Muscle layer of colon (tissue), 2 donors: ENCODE measurements around the gene ANO2.

Experiments used
- H3K27ac ChIP-seq: one replicate; pipeline ENCODE4 v1.7.0; 2013; ENCODE audit warnings: low read depth, mild to moderate bottlenecking, low read length, moderate library complexity
- H3K27me3 ChIP-seq, 2 donors: one replicate each; pipeline ENCODE4 v1.7.0; 2013; ENCODE audit warnings: low read length in 2 of 2, mild to moderate bottlenecking in 2 of 2; ENCODE audit not compliant: insufficient read depth in 2 of 2, control insufficient read depth in 1 of 2
- H3K36me3 ChIP-seq: one replicate; pipeline ENCODE4 v1.7.0; 2013; ENCODE audit warnings: mild to moderate bottlenecking, low read length; ENCODE audit not compliant: insufficient read depth
- H3K4me1 ChIP-seq: one replicate; pipeline ENCODE4 v1.7.0; 2013; ENCODE audit warnings: mild to moderate bottlenecking, low read length; ENCODE audit not compliant: insufficient read depth
- H3K4me3 ChIP-seq, 2 donors: one replicate each; pipeline ENCODE4 v1.7.0; 2013; ENCODE audit warnings: low read length in 2 of 2, low read depth in 1 of 2, mild to moderate bottlenecking in 1 of 2, moderate library complexity in 1 of 2
- H3K9ac ChIP-seq: one replicate; pipeline ENCODE4 v1.7.0; 2013; ENCODE audit warnings: low read length
- H3K9me3 ChIP-seq: one replicate; pipeline ENCODE4 v1.7.0; 2013; ENCODE audit warnings: mild to moderate bottlenecking, low read length
- donor health status: abdominal sarcoma.
- donor health status: Adenocarcinoma of cecum.

ANO2 gene

DNA sequence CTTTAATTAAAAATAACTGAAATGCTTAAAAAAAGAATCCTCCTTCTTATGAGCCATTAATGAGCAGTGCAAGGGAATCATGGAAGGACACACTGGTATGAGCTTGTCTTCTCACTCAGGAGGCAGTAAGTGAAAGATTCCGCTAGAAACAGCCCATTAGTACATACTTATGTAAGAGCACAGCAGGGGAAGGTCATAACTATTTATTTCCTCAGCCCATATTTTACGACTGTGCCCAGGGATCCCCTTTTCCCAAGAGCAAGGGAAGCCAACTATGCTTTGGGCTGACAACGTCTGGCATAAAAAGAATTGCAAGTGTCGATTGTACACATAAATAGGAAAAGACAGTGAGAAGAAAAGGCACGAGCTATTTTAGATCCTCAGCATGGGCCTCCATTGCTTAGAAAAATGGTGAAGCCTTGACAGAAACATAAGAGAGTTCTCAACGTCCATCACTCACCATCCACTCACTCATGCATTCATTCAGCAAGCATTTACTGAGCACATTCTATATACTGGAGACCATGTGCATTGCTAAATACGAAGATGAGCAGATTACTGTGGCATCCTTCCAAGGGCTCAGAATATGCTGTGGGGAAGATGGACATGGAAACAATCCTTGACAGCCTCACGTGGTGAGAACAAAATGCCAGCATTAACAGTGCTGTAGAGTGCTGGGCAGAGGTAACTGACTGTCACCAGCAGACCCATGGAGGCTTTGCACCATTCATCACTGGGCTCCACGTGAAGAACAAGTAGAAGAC is 360.5 kb downstream of the ANO2 start:
- Histone ChIP-seq H3K4me1 (no peaks in the 10 kb centered on the region), H3K9ac (no peak overlapping the region), H3K27ac (no peak overlapping the region), H3K4me3 (no peak overlapping the region), H3K9me3 (no peaks in the 10 kb centered on the region), H3K27me3 (no peaks in the 10 kb centered on the region), H3K36me3 (no peaks in the 10 kb centered on the region)

DNA sequence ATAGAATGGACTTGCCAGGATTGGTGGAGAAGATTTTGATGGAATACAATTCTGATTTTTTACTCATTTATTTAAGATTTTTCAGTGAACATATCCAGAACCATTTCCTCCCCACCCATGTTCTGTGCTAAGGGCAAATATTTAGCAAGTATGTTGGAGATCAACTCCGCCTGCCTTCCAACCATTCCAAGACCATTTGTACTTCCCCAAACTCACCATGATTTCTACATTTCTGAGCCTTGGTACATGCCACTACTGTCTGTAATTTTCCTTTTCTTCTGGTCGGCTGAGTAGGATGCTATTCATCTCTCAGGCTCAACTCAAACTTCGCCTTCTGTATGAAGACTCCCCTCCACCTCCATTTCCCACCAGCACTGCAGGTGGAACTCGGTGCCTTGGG is 362.5 kb downstream of the ANO2 start:
- H3K27ac ChIP-seq, result no peak overlapping the region
- no peaks in the 10 kb centered on the region for H3K4me1 ChIP-seq
- no peaks in the 10 kb centered on the region for H3K9me3 ChIP-seq

DNA sequence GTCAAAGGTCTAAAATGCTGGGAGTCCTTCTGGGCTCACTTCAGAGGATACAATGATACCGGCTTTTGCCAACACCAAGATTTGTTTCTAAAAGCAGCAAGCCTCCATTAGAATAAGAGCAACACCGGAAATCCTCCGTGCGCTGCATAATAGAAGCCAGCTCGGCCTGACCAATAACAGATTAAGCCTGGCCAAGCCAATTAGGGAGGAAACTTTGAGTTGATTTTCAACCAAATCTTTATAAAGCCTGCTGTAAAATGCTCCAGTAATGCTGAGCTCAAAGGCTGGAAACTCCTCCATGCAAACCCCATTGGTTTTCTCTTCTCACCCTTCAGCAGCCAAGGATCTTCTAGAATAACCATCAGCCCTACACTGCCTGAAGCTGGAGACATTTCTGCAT is 363.0 kb downstream of the ANO2 start:
- no peaks in the 10 kb centered on the region for H3K9me3 ChIP-seq
- no peaks in the 10 kb centered on the region for H3K36me3 ChIP-seq
- peaks cover 4% of the 10 kb centered on the region for H3K4me1 ChIP-seq
- H3K27me3 ChIP-seq, result no peaks in the 10 kb centered on the region
- no peak overlapping the region for H3K9ac ChIP-seq
- H3K27ac ChIP-seq, result no peak overlapping the region
- H3K4me3 ChIP-seq, result no peak overlapping the region

More for the DNA sequence above, 362.5 kb downstream of the ANO2 start:
- Histone ChIP-seq H3K9ac (no peak overlapping the region), H3K27me3 (no peaks in the 10 kb centered on the region), H3K36me3 (no peaks in the 10 kb centered on the region), H3K4me3 (no peak overlapping the region)

DNA sequence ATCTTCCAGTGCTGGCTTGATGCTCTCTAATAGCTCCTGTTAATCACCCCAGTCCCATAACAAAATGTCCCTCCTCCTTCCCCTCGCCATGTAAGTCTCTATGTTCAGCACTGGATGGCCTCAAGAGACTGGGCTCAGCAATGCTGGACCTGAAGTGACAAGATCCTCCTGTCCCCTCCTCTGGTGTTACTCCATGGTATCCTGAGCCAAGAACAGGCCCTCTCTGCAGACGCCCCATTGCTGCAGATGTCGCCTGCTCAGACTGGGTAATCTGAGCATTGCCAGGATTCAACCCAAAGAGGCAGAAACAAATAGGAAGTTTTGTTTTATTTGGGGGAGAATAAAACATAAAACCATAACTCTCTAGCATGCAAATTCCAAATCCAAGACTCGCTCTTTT is 363.4 kb downstream of the ANO2 start:
- Histone ChIP-seq H3K9me3 (no peaks in the 10 kb centered on the region), H3K9ac (no peak overlapping the region), H3K27me3 (no peaks in the 10 kb centered on the region), H3K27ac (no peak overlapping the region), H3K4me3 (no peak overlapping the region), H3K36me3 (no peaks in the 10 kb centered on the region), H3K4me1 (peaks cover 8% of the 10 kb centered on the region)

DNA sequence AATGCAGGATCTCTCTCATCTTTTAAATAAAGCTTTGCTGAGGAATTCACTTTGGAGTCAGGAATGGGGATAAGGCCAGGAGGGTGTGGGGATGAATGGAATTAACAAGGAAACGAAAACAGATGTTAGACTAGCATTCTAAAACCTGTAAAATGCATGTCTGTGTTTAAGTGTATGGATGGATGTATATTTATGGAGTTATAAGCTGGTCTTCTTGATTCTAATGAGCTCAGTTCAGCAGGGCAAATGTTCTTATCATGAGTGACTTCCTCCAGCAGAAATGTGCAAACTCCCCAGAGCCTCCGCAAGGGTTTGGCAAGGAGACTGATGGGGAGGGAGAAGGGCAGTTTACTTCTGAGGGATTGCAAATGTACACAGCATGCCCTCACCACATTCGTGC is 364.0 kb downstream of the ANO2 start:
- Histone ChIP-seq H3K4me1 (peaks cover 10% of the 10 kb centered on the region), H3K9me3 (no peaks in the 10 kb centered on the region)

DNA sequence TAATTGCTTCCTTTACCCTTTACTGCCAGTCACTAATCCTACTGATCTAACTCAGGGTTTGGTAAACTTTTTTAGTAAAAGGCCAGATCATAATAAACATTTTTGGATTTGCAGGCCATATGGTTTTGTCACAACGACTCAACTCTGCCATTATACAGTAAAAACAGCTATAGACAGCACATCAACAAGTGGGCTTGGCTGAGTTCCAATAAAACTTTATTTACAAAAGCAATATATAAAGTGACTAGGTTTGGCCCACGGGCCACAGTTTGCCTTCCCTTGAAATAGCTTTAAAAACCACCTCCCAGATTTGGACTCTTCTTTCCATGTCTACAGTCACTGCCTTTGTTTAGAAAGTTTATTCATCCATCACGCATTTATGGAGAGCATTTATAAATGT is 366.3 kb downstream of the ANO2 start:
- H3K36me3 ChIP-seq, result no peaks in the 10 kb centered on the region
- no peak overlapping the region for H3K4me3 ChIP-seq
- H3K9me3 ChIP-seq, result no peaks in the 10 kb centered on the region
- no peak overlapping the region for H3K27ac ChIP-seq
- peaks cover 10% of the 10 kb centered on the region for H3K4me1 ChIP-seq
- H3K9ac ChIP-seq, result no peak overlapping the region
- H3K27me3 ChIP-seq, result no peaks in the 10 kb centered on the region

More for the DNA sequence above, 364.0 kb downstream of the ANO2 start:
- no peaks in the 10 kb centered on the region for H3K27me3 ChIP-seq
- no peak overlapping the region for H3K4me3 ChIP-seq
- no peak overlapping the region for H3K9ac ChIP-seq
- H3K36me3 ChIP-seq, result no peaks in the 10 kb centered on the region
- H3K27ac ChIP-seq, result no peak overlapping the region

DNA sequence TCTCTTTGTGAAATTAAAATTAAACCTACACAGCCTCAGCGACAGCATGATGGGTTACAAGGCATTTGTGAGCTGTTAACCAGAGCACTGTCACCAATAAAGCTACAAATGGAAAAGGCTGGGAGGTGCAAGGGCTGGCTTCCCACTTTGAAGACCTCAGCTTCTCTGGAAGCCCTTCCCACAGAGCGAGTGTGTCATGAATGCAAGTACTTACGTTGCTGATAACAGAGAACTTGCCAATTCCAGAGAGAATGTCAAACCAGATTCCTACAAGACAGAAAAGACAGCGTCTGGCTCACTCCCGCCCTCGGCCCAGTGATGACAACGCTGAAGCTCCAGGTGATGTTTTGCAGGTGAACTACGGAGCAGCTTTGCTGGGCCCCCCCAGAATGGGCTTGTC is 367.3 kb downstream of the ANO2 start:
- Histone ChIP-seq H3K4me1 (peaks cover 10% of the 10 kb centered on the region), H3K9ac (no peak overlapping the region), H3K9me3 (no peaks in the 10 kb centered on the region), H3K36me3 (no peaks in the 10 kb centered on the region), H3K4me3 (no peak overlapping the region), H3K27ac (no peak overlapping the region), H3K27me3 (no peaks in the 10 kb centered on the region)

DNA sequence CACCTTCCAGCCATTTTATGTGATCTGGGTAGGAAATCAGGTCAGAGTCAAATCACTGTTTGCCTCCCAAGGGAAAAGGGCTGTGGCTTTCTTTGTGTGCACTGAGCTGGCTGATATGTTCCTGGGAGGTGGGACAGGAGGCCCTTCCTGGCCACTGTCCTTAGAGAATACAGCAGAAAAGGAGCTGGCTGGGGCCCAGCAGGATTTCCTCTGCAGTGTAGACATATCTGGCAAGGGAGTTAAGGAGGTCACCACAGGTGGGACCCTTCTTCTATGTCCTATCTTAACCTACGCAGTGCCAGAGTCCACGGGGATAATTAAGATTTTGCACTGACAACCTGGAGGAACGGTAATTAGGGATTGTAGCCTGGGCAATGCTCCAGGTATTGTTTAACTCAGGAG is 367.8 kb downstream of the ANO2 start:
- Histone ChIP-seq H3K27me3 (no peaks in the 10 kb centered on the region), H3K27ac (no peak overlapping the region), H3K4me3 (no peak overlapping the region), H3K9me3 (no peaks in the 10 kb centered on the region), H3K4me1 (peaks cover 10% of the 10 kb centered on the region), H3K36me3 (no peaks in the 10 kb centered on the region), H3K9ac (no peak overlapping the region)

DNA sequence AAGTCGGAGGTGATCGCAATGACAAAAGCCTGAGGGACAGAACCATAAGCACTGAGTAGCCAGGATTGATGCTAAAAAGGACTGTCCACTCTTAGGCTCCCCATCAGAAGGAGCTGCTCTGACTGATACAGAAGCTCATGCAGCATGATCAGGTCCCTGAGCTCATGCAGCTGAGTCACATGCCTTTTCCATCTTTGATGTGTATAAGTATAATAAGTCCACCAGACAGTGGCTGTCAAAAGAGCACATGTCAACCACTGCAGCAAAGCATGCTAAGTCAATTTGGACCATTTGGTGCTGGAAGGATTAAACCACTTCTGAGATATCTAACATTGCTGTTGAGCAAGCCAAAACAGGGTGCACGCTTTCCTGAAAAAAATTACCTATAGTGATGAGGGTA is 369.1 kb downstream of the ANO2 start:
- Histone ChIP-seq H3K4me3 (no peak overlapping the region), H3K27ac (no peak overlapping the region), H3K36me3 (no peaks in the 10 kb centered on the region), H3K9me3 (no peaks in the 10 kb centered on the region), H3K4me1 (peaks cover 10% of the 10 kb centered on the region), H3K27me3 (no peaks in the 10 kb centered on the region), H3K9ac (no peak overlapping the region)

DNA sequence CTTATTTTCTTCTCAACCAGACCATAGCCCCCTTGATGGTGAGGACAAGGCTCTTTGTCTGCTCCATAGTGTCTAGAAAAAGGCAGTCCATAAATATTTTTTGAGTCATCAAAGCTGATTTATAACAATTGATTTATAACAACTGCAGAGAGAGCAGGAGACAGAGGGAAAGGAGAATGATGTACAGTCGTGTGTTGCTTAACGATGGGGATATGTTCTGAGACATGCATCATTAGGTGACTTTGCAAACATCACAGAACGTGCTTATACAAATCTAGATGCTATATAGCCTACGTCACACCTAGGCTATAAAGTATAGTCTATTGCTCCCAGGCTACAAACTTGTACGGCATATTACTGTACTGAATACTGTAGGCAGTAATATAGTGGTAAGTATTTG is 369.8 kb downstream of the ANO2 start:
- no peak overlapping the region for H3K9ac ChIP-seq
- no peak overlapping the region for H3K4me3 ChIP-seq

DNA sequence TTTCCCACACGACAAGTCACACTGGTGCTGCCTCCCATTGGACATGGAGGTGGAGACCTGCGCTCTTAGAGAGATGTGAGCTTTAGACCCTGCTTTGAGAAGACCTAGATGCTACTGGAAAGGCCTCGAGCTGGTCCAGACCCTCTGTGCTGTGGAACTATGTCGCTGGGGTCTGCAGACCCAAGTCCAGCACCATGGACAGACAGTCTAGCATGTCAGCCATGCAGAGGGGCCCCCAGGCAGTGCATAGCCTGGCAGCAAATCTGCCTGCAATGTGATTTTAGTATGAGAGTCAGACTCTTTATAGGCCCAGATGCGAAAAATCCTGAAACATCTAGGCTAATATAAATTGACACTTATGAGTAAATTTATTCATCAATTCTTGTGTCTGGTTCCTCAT is 371.7 kb downstream of the ANO2 start:
- Histone ChIP-seq H3K36me3 (no peaks in the 10 kb centered on the region), H3K27me3 (no peaks in the 10 kb centered on the region), H3K4me1 (peaks cover 10% of the 10 kb centered on the region), H3K9ac (no peak overlapping the region), H3K4me3 (no peak overlapping the region), H3K27ac (no peak overlapping the region), H3K9me3 (no peaks in the 10 kb centered on the region)

More for the DNA sequence above, 369.8 kb downstream of the ANO2 start:
- H3K36me3 ChIP-seq, result no peaks in the 10 kb centered on the region
- H3K27ac ChIP-seq, result no peak overlapping the region
- H3K27me3 ChIP-seq, result no peaks in the 10 kb centered on the region
- no peaks in the 10 kb centered on the region for H3K9me3 ChIP-seq
- peaks cover 10% of the 10 kb centered on the region for H3K4me1 ChIP-seq

DNA sequence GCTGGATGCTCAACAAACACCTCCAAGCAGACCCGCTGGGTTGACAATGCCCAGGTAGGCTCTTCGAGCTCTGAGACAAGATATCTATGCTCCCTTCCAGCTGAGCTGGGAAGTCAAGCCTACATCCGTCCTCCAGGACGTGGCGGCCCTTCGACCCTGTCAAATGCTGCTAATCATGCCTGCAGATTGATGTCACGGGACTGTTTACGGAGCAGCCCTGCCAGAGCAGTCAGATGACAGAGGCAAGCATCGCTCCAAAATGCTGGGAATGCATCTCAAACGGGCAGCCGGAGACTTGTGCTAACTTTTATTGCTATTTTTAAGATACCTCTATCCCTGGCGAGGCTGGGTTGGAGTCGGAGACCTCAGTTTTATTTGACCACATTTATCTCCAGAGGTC is 373.9 kb downstream of the ANO2 start:
- Histone ChIP-seq H3K4me3 (no peak overlapping the region), H3K9ac (no peak overlapping the region), H3K4me1 (no peaks in the 10 kb centered on the region), H3K27ac (no peak overlapping the region), H3K36me3 (no peaks in the 10 kb centered on the region), H3K27me3 (no peaks in the 10 kb centered on the region), H3K9me3 (no peaks in the 10 kb centered on the region)
